HTERT RPE-1 (cell line): ENCODE data around the gene SLC37A2.
"Not testable (repeated sequence)": the region's sequence is repeated elsewhere in the genome, so short reads cannot be mapped to it uniquely, and the experiment has no call there.

Experiments
- in situ Hi-C: fragments of 300-500 bp; cut with MboI; formaldehyde crosslinking; loops from 4 replicates; pipeline ENCODE4 v1.14.3; 2020; ENCODE audit warnings: low sequenced_read_pairs

Gene SLC37A2

DNA sequence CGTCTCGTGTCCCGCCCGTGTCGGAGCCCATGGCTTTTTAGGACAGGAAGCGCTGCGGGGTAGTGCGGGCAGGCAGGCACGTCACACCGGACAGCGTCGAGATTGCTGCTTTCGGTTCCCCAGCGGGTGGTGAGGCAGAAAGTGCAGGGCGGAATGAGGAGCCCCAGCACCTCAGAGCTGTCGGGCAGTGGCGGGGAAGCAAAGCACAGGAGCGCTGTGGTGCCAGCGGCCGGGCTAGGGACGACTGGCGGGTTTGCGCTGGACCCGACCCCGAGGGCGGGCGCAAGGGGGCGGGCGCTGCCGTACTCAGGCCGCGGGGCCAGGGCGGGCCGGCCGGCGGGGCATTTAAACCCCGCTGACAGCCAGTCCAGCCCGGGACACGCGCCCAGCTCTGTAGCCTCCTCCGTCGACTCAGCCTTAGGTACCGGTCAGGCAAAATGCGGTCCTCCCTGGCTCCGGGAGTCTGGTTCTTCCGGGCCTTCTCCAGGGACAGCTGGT, at the start of gene SLC37A2:
TSS of gene SLC37A2 (plus strand) at position 375 of the 498 bp plus-strand sequence. CDS start at position 438, 63 bp downstream.
- in situ Hi-C loops, result no loop called here

DNA sequence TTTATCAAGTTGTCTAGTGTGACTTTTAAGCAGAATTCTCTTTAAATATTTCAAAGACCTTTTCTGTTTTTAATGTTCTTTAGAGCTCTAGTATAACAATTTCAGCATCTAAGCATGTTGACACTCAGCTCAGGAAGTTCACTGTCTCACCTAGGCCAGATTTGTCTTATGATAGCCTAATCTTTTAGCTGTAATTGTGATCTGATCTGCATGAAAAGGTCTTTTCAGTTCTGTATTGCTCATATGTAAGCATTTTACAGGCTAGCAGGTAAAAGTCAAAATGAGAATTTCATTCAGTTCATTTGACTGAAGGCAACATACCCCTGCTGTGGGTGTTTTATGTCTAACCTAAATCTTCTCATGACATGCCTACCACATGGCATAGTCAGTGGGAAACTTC, 46.7 kb upstream of the SLC37A2 start:
- in situ Hi-C loops, result no loop called here

DNA sequence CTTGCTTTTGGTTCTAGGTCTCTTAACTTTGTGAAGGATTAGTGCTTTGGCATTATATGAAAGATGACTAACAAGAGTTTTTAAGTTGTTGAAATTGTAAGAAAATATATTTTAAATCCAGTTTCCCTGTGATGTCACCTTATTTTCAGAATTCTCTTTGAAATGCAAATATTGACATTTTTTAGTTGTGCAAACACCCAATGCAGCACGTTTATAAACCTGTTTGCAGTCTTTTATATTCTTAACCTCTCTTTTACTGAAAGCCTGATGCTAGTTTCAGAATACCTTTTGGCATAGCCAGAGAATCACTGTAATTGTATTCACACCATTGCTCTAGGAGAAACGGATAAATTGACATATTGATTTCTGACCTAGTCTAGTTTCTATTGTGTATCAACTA, 42.8 kb upstream of the SLC37A2 start:
- in situ Hi-C loops, result no loop called here

DNA sequence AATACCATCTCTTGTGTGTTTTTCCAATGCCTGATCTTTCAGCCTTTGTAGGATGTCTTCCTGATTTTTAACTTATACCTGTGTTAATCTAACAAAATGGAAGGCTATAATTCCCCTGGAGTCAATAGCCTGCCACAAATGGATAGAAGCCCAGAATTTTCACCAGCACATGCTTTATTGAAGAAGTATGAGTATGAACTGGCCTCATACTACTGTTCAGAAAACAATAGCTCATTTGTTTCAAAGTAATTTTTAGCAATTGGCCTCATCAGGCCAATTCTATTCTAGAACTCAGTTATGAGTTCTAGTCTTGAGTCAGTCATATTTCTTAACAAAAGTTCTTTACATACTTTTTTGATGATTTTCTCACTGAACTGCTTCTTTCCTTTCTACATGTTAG, 40.6 kb upstream of the SLC37A2 start:
- in situ Hi-C loops, result no loop called here

DNA sequence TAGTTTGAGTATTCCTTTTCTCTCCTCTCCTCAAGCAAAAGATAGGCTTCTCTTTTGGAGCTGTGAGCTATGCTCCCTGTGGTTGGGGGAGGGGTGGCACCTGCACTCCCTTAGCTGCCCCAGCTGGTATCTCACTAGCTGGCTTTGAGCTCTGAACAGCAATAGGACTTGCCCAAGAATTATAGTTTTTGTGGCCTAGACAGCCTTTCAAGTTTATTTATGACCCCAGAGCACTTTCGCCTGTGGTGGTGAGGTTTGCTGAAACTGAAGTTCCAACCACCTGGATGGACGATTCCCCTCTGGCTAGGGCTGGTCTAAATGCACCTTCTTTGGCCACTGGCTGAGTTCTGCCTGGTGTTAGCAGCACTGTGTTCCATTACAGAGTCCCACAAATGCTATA, 37.1 kb upstream of the SLC37A2 start:
- in situ Hi-C loops, result no loop called here

DNA sequence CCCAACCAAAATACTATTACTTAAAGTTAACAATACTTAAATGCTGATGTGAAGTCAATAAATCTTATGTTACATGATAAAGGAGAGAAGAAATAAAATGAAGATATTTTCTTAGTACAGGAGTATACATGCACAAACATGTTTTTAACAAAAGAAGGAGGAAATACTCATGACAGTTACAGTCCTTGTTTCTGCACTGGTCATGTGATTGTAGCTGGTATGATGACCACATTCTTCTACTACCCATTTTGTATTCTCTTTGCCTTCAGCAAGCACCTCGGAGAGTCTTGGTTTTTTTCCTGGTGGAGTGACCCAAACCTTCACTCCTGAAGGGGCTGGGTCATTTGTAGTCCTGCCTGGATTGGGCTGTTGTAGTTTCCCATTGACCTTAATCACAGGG, 33.7 kb upstream of the SLC37A2 start:
- in situ Hi-C loops, result not testable (repeated sequence)

DNA sequence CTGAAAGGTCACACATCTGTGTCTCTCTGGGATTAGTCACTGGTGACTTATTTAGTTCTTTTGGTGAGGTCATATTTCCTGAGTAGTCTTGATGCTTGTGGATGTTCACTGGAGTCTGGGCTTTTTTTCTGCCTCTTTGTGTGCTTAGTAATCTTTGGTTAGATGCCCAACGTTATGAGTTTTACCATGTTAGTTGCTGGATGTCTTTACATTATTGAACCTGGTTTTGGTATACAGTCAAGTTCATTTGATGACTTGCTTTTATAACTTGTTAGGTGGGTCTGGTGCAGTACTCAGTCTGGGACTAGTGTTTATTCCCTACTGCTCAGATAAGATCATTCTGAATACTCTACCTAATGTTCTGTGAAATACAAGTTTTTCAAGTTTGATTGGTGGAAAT, 26.2 kb upstream of the SLC37A2 start:
- in situ Hi-C loops, result no loop called here

DNA sequence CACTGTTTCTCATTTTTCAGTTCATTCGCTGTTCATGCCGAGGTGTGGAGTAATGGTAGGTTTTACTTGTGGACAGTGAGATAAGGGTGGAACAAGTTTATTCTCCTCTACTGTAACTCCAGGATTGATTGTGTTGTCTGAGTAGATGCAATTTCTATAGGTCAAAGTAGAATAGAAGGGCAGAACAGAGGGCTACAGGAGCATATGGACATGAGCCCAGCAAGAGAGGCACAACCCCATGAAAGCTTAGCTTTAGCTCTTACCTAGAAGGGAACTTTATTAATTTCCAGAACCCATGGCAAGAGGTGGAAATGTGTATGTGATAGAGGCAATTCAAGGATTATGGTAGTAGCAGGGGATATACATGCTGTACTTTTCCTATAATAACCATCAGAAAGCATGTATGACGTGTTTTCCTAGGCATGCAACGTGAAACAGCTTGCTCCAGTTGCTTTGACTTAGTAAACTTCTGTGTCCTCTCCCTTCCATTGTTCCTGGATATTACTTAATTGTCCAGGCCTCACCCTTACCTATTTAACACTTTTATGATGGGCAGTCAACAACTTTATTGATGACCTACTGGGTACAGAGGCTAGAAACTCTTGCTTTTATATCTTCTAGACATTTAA, 13.8 kb upstream of the SLC37A2 start:
- in situ Hi-C loops, result no loop called here

DNA sequence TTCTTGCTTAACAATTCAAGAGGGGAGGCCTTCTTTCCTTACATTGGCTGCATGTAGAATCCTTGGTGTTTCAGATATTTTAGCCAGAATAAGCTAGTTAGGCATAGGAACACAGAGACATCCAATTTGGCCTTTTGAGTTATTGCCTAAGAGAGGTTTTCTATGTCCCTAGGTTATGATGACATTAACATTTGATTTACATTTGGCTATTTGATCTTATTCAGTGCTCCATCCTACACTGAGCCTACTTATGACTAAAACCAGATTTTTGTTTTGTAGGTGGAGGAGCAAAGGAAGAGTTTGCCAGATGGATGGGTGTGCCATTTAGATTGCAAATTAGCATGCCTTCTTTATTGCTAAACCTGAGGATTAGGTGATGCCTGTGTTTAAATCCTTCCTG, 11.1 kb upstream of the SLC37A2 start:
- in situ Hi-C loops, result no loop called here

DNA sequence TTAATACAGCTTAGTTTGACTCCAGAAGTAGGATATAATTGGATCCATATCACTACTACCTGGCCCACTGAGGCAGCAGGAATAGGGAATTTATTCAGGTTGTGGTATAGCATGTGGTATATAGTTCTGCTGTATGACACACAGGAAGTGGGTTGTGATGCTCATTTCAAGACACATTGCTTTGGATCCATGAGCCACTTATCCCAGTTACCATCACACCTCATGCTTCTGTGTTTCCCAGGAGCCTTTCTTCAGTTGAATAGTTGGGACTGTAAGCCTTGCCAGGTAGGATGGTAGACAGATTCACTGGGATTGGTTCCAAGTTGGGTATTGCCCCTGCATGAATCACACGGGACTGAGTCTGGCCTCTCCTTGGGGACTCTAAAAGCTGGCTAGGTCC, 9.9 kb upstream of the SLC37A2 start:
- in situ Hi-C loops, result no loop called here

DNA sequence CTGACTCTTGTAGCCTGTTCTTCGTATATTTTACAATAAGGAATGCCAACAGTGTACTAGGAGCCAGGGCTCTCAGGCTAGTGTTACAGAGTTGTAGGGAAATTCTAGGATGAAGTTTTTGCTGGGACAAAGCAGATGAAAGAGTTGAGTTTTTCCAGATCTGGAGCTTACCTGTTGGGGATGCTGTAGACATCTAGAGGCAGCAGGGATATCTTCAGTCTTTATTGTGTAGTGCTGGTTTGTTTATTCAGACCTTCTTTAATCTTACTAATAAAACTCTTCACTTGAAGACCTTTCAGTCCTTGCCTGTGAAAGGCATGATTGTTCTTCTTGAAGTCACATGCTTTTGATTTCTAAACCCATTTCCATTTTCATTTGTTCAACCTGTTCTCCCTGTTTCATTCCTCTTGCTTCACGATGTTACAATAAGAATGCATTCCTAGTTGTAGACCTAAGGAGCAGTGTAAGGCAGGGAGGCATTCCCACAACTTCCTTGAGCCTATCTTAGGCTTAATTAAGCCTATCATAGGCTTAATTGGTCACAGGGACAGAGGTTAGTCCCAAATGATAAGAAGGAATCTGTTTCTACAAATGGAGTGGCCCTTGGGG, 7.9 kb upstream of the SLC37A2 start:
- in situ Hi-C loops, result no loop called here

DNA sequence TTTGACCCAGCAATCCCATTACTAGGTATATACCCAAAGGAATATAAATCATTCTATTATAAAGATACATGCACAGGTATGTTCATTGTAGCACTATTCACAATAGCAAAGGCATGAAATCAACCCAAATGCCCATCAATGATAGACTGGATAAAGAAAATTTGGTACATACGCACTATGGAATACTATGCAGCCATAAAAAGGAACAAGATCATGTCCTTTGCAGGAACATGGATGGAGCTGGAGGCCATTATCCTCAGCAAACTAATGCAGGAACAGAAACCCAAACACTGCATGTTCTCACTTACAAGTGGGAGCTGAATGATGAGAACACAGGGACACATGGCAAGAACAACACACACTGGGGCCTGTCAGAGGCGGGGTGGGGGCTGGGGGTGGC, 7.0 kb upstream of the SLC37A2 start:
- in situ Hi-C loops, result not testable (repeated sequence)

DNA sequence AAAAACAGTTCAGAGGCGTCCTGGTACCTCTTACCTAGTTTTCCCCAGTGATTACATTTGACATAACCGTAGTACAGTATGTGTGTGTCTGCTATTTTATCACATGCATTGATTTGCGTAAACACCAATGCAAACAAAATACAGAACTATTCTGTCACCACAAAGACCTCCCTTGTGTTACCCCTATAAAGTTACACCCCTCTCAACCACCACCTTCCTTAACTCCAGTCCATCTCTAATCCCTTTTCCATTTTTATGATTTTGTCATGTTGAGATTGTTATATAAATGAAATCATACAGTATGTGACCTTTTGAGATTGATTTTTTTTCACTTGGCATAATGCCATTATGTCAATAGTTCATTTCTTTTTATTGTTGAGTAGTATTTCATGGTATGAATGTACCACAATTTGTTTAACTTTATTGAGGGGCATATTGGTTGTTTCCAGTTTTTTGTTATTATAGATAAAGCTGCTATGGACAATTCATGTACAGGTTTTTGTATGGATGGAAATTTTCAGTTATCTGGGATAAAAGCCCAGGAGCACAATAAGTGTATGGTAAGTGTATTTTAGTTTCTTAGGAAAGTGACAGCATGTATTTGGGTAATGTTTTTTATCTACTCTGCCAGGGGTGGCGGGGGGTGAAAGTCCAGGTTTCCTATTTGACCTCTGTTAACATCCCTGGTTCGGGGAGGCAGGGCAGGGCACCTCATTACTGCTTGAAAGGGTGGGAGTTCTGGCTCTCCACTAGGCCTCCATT, 6.0 kb upstream of the SLC37A2 start:
- in situ Hi-C loops, result no loop called here

DNA sequence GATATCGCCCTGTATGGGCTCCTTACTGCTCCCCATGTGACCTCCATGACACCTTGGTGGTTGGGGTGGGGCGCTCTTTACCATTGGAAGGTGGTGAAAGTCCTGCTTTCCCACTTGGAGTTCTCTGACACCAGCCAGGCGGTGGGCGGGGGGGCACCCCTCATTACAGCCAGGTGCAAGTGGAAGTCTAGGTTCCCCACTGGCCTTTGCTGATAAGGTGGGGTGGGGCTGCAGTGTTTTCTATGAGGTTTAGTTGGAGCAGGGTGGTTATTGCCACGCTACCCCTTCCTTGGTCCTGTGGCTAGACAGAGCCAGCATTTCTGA, 5.5 kb upstream of the SLC37A2 start:
- in situ Hi-C loops, result no loop called here

DNA sequence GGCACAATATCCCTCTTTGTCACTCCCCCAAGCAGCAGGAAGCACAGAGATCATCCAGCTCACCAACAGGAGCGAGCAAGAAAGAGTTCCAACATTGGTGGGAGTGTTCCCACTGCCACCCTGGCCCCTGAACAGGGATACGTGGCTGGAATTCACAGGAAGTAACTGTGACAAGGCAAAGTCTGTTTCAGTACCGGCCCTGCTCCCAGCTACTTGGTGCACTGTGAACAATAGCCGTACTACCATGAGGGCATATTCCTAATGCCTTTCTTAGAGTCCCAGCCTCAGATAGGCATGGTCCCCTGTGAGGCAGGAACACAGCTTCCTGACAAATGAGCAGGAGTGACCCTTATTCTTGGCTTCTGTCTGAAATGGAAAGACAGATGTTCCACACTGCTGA, 1.8 kb upstream of the SLC37A2 start:
- in situ Hi-C loops, result no loop called here

DNA sequence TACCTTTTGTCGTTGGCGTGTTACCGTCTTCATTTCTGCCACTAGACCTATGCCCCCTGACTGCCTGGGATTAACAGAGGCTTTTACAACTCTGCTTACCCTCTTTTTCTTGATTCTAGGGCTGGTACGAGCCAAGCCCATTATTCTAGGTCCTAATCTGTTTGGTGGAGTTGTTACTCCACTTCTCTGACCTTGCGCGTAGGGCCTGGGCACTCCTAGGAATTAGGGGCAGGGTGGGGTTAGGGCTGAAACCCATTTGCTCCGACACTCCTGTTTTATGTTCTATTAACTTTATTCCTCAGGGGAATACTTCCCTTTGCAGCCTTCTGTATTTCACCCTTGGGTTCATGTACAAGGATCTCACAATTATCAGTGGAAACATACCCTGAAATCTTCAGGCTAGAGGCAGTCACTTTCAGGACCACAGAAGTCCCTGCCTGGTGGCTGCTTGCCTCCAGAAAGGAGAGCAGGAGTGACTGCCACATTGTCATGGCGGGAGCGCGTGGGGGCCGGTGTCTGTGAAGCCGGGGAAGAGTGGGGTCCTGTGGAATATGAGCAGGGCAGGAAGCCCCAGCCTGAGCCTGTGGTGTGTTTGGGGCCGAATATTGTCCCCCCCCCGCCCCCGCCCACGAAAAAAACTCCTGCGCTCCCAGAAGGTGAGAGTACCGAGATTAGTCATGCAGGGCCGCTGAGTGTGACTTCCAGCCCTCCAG, 731 bp upstream of the SLC37A2 start:
- in situ Hi-C loops, result no loop called here

DNA sequence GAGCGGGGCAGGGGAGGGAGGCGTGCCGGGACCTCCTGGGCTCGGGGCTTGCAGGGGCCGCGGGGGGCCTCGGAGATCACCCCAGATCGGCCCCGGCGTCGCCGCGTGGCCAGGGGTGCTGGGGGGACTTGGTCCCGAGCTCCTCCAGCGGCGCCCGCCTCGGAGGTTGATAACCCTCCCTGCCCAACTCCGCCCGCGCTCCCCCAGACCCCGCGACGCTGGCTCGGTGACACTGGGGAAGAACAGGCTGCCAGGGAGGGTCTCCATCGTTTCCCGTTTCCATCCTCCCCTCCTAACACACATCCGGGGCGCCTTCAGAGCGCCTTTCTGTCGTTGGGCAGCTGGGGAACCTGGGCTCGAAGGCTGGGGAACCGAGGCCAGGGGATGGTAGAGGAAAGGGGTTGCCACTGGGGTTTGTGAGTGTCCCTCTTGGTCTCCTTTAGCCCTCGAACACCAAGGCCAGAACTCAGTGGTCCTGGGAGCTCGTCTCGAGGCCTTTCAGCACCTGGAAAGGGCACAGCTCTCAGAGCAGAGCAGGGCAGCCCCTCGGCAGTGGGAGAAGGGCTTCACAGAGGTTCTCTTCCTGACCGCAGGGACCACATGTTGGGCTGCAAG, 431 bp downstream of the SLC37A2 start:
- in situ Hi-C loops, result no loop called here

DNA sequence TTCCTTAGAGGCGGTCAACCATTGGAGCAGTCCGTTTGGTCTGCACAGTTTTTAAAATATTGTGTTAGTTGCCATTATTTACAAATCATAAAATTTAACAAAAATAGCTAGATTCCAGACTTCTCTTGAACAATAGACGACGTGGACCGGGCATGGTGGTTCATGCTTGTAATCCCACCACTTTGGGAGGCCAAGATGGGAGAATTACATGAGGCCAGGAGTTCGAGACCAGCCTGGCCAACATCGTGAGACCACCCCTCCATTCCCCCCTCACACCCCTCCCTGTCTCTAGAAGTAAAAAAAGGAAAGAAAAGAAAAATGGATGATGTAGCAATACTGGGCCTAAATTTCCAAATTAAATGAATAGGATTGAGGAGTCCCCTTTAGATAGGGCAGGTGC, 965 bp downstream of the SLC37A2 start:
- in situ Hi-C loops, result no loop called here

DNA sequence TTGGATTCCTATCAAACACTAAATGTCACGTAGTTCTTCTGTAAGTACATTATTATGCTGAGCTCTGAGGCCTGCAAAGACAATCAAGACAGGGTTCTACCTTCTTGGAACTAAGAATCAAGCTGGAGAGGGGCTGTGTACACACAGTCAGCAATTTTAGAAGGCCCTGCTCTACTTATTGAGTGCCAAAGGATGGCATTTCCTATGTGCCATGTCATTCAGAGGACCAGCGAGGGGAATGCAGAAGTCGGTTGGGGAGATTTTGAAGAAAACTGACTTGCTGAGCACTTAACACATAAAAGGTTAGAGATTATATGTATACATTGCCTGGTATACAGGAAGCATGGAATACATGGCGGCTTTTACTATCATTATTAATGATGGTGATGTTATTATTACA, 5.3 kb downstream of the SLC37A2 start:
- in situ Hi-C loops, result no loop called here

DNA sequence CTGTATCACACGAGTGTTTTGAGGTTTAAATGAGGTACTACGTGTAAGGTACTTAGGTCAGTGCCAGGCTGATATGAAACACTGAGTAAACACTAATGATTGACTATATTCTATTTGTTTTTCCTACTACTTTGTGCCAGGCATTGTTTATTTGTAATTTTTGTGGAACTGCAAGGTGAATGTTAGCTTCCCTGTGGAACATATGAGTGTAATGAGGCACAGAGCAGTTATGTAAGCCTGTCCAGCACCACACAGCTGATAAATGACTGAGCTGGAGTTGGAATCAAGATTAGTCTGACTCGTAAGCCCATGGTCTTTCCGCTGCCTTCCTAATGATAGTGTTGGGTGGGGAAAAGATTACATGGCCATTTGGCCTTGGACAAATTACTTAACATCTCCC, 5.9 kb downstream of the SLC37A2 start:
- in situ Hi-C loops, result no loop called here

DNA sequence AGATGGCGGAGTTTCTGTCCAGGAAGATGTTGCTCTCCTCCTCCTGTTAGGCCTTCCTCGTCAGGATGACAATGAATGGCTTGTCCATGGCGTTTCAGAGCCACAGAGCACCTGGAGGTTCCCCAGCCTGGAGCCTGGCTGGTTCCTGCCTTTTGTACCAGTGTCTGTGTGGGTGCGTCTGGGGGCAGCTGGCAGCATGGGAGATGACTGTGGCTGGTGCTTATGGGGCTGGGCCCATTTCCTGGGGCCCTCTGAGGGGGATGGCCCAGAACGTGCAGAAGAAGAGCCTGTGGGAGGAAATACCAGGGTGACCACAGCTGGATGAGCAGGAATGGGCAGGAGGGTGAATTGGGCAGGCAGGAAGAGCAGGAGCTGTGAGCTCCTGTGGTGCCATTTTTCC, 6.7 kb downstream of the SLC37A2 start:
- in situ Hi-C loops, result no loop called here
